Measurements from ENCODE around the gene LRFN2. TPM values are rescaled to one million over a fixed set of nuclear protein-coding genes. Genes with fewer than 3 reads are reported as not detected.

Gene LRFN2
- total and polyA plus RNA-seq, 2 of the 8 experiments (the other 6 are each of a cell fraction or from before 2014, with no cell fraction given), result 2.3 TPM

DNA sequence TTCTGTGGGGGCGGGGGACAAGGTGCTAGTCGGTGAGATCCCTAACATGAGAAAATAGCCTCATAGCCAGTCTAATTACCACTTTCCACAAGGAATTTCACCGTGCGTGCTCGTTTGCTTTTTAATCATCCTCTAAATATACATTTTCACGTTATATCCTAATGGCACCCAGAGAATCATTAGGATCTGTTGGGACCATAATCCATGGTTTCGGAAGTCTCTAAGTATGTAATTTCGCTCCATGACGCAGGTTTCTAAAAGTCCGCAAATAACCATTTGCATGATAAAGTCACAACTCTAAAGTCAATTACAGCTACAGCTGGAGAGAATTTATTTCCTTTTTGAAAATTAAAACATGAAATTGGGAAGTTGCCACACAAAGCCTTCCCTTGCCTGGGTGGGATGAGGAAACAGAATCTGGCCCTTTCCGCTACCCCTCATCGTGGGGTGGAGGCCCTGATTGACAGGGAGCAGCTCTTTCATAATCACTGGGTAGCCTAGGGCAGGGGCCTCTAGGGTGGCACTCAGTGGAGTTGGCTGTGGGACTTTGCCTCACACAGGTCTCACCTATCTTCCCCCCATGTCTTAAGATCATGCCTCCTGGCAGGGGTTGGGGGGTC is 81.9 kb downstream of the LRFN2 start:
- H2BK20ac ChIP-seq (ENCODE audit: low read length), result no peak overlapping the region
- H3K23me2 ChIP-seq (ENCODE audit: low read depth, low read length), result no peaks in the 10 kb centered on the region
- H2AK5ac ChIP-seq (ENCODE audit: low read depth, low read length), result no peak overlapping the region
- no peak overlapping the region for H3K56ac ChIP-seq (replicated peaks; ENCODE audit: insufficient read length, low read depth, low read length)
- DNase-seq (ENCODE audit: low read depth in 1 of 2, low spot score in 2 of 2), result no peak
- H3K4me1 ChIP-seq (replicated peaks in 1 of 4; ENCODE audit: control insufficient read depth in 3 of 4, insufficient read depth in 4 of 4, low read length in 3 of 4), result no peaks in the 10 kb centered on the region
- no peaks in the 10 kb centered on the region for H3K79me1 ChIP-seq (ENCODE audit: low read depth, low read length)
- H3K4me3 ChIP-seq (ENCODE audit: extremely low read depth in 1 of 4, insufficient read depth in 2 of 4, low read depth in 3 of 4, low read length in 4 of 4), result no peak overlapping the region
- WGBS, 2 experiments (ENCODE audit: extremely low coverage in 1 of 2, insufficient coverage in 1 of 2, insufficient read length in 1 of 2, insufficient replicate concordance in 2 of 2, low coverage in 1 of 2, low lambda C conversion rate in 2 of 2, missing lambda C conversion rate in 1 of 2), result 88% methylated on average over 12 of the region's 12 CpGs; no CpG with 5 or more reads in 1 of the 2 experiments
- no peaks in the 10 kb centered on the region for H4K20me1 ChIP-seq (replicated peaks in 1 of 2; ENCODE audit: control insufficient read depth in 1 of 2, insufficient read depth in 2 of 2, low read length in 2 of 2)
- TF ChIP-seq YY1 (IDR thresholded peaks at IDR 0.05; ENCODE audit: low read depth, low read length), result no peak
- no peak for TF ChIP-seq KDM1A (IDR thresholded peaks at IDR 0.05; ENCODE audit: borderline replicate concordance, low read length)
- no peak overlapping the region; the same call in 1 of the 2 replicates for H4K8ac ChIP-seq (ENCODE audit: extremely low read depth, insufficient read depth, low read length)
- no peak overlapping the region for H2BK5ac ChIP-seq (ENCODE audit: low read depth, low read length)
- CTCF ChIA-PET (ENCODE audit: partially characterized antibody), result interaction anchor here (0.9 to 1.3 kb wide), 7 partner anchors 19 to 177 kb away, joined by 3 to 4 read pairs (median 3); no protein-coding TSS in a partner anchor
- H3K4ac ChIP-seq (replicated peaks; ENCODE audit: insufficient read length, low read depth, low read length), result no peak overlapping the region
- FAIRE-seq, result no peak
- no peak overlapping the region for H2BK120ac ChIP-seq (replicated peaks; ENCODE audit: low read depth, low read length)
- no peak overlapping the region for H2AFZ ChIP-seq (ENCODE audit: low read length)
- H4K5ac ChIP-seq (ENCODE audit: insufficient read length, low read depth, low read length), result no peak overlapping the region
- H3K9me3 ChIP-seq (ENCODE audit: insufficient read depth in 2 of 2, low read depth in 1 of 2, low read length in 1 of 2), result no peaks in the 10 kb centered on the region
- H3K18ac ChIP-seq (ENCODE audit: extremely low read depth, low read length), result no peak overlapping the region
- H3K79me2 ChIP-seq (ENCODE audit: control insufficient read depth in 1 of 2, insufficient read depth in 2 of 2, low read length in 2 of 2), result no peaks in the 10 kb centered on the region
- POLR2A ChIA-PET (ENCODE audit: partially characterized antibody), result no interaction called here
- no peaks in the 10 kb centered on the region for H3K36me3 ChIP-seq (ENCODE audit: control insufficient read depth in 2 of 4, insufficient read depth in 4 of 4, low read length in 3 of 4)
- H2BK12ac ChIP-seq (ENCODE audit: low read depth, low read length), result no peak overlapping the region
- H3K27ac ChIP-seq (ENCODE audit: low read depth, low read length), result no peak overlapping the region
- H2BK15ac ChIP-seq (ENCODE audit: low read length), result no peak overlapping the region
- H3K14ac ChIP-seq (ENCODE audit: insufficient read length), result no peak overlapping the region
- no peak overlapping the region for H3K23ac ChIP-seq (ENCODE audit: insufficient read length)
- H4K91ac ChIP-seq (replicated peaks; ENCODE audit: insufficient read length, low read length), result no peak overlapping the region
- no peak overlapping the region for H3K9ac ChIP-seq (replicated peaks in 1 of 4; ENCODE audit: extremely low read depth in 1 of 4, low read depth in 3 of 4, low read length in 3 of 4)
- no peaks in the 10 kb centered on the region; a peak in 1 of 7 replicates for H3K27me3 ChIP-seq (replicated peaks in 1 of 4; ENCODE audit: control insufficient read depth in 3 of 4, extremely low read depth in 1 of 4, insufficient read depth in 3 of 4, low read length in 3 of 4)
- no peak overlapping the region for H3K4me2 ChIP-seq (ENCODE audit: insufficient read depth in 1 of 2, low read depth in 2 of 2, low read length in 2 of 2)

All from H1 (cell line).